AML-193 (cell line): ENCODE data around the gene CAT.

Experiments
- DNase-seq, 2 experiments: peaks; one replicate each; lab custom pipeline; 2025; lab: John Stamatoyannopoulos, UW

Gene CAT

DNA sequence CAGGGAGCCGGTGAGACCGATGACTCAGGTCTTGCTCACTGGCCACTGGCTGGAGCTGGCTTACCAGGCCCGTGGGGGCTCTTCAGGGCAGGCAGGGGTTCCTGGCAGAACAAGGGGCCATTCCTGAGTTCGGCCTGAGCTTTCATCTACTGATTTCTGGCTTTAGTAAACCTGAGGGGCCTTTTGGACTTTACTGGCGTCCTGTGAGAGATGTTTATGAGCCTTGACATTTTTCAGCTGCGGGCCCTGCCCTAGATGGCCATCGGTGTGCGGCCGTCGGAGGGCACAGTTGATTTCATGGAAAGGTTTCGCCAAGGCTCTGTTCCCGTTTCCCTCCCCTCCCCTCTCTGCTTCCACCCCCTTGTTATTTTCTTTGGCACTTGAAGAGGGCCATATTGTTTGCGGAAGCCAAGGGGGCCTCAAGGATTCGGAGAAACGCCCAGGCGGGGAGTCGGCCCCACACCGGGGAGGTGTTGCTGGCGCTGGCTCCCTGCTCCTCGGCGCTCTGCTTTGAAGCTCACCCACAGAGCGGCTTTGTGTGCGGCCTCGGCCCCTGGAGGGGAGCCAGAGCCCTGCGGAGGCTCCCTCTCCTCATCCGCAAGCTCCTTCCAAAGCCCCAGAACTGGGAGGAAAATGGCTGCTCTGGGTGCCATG is 57.1 kb downstream of the CAT start:
- DNase-seq, result no peak

DNA sequence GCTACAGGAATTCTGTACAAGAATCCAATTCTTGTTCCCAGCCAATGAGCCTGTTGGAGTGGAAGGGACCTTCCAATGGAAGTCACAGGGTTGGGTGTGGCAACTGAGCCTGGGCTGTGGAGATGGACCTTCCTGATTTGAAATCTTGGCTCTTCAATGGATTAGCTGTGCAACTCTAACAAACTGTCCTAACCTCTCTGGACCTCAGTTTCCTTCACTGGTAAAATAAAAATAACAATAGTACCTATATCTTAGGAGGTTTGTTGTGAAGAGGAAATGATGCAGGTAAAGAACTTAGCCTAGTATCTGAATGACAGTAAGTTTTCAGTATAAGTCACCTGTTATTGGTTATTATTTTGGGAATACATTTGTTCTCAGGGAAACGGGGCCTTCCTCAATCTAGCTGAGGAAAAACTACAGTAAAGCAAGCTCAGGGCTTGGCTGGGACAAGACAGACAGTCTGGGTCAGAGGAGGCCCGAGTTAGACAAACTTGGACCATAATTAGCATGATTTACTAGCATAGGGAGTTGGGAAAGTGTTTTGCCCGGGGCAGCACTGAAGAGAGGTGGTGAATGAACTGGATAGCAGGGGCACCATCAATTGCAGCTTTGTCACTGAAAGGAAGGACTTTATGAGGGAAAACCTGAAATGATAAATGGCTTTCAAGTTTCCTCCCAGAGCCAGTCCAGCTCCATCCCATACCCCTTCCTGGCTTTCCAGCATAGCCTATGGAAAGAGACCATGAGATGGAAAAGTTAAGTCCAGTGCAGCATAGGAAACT is 61.2 kb downstream of the CAT start:
- no peak for DNase-seq

DNA sequence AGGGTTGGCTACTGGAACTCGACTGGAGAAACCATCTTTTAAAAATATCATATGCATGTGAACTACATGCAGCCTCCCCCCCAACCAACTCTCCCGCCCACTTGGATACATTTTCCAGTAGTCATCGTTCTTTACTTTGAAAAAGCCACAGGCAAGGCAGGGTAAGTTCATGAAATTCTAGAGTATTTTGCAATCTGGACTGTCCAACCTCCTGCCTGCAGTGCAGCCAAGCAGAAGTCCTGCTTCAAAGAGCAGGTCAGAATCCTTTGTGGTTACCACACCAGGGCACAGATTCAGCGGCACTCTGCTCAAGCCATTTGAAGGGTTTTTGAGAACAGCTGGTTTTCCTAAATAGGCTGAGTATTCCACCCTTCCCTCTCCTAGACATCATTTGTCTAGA is 62.8 kb downstream of the CAT start:
- DNase-seq, result peak; percentile 67 to 81

DNA sequence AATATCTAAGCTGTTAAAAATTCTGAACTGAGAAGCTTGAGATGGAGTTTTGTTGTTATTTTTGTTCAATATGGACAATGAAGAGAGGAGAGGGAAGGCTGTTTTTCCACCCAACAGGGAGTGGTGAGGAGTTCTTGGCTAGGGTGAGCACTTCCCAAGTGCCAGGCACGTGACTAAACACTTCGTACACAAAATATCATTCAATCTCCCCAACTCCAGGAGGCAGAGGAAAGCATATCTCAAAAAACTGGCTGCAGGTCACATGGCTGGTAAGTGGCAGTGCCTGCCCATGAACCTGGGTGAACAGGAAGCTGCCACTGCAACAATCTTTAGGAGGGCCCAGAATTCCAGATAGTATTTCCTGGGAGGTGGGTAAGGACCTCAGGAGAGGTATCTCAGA is 63.2 kb downstream of the CAT start:
- DNase-seq, result no peak

DNA sequence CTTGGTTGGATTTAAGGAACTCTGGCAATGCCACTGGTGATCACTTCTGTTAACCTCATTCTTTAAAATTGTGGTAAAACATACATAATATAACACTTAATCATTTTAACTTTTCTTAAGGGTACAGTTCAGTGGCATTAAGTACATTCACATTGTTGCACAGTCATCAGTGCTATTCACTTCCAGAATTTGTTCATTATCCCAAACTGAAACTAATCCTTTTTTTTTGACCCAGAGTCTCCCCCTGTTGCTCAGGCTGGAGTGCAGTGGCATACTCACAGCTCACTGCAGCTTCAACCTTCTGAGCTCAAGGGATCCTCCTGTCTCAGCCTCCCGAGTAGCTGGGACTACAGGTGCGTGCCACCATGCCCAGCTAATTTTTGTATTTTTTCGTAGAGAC is 64.2 kb downstream of the CAT start:
- no peak for DNase-seq

DNA sequence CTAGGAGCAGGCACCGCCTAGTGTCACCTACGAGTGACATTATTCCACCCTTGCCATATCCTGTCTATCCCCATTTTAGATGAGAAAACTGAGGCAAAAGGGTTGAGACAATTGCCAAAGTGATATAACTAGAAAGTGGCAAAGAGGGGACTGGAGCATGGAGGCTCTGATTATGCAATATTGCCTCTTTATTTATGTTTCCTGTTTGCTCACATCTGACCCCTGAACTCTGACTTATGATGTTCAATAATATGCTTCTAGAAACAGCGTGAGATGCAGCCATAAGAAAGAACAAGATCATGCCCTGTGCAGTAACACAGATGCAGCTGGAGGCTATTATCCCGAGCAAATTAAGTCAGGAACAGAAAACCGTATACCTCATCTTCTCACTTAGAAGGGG is 67.1 kb downstream of the CAT start:
- DNase-seq, result no peak

DNA sequence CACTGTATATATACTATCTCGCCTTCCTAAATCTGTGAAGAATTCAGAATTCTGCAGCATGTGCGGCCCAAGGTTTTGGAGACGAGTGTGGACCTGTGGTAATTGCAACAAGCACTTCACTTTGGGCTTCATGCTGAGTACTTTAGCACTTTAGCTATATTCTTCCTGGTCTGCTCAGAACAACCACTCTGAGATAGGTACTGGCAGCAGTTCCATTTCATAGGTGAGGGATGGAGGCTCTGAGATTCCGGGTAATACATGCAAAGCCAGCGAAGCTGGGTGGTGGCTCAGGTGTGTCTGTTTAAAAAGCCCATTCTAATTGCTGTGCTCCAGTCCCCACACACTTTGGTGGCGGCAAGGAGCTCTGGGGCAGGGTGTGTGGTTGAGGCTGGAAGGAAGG is 68.4 kb downstream of the CAT start:
- no peak for DNase-seq

DNA sequence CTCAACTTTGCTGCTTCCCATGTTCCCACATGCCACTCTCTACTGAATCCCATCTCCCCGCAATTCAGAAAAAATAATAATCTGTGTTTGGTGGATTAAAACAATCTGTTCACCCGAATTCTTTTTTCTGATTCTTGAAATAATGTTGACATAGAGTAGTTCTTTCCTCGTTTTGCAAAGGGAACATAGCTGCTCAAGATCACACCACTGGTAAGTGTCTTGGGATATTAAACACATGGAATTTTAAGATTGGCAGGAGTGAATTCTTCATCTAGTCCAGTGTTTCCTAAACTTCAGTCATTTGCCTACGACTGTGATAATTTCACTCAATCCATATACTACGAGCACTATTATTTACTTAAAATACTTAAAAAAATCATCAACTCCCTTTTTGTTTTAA is 68.9 kb downstream of the CAT start:
- DNase-seq, result no peak

DNA sequence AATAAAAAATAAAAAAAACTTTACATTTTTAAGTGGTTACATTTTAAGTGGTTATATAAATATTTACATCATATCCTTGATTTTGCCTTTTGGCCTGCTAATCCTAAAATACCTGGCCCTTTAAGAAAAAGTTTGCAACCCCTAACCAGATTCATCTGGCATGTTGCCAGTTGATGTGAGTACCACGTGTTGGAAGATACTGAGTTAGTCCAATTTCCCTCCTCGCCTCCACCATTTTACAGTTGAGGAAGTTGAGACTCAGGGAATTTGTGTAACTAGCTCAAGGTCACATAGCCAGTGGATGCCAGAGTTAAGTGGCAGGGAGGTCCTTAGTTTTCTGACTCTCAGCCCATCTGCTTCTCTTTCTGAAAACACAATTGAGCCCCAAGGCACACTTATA is 69.8 kb downstream of the CAT start:
- DNase-seq, result no peak

DNA sequence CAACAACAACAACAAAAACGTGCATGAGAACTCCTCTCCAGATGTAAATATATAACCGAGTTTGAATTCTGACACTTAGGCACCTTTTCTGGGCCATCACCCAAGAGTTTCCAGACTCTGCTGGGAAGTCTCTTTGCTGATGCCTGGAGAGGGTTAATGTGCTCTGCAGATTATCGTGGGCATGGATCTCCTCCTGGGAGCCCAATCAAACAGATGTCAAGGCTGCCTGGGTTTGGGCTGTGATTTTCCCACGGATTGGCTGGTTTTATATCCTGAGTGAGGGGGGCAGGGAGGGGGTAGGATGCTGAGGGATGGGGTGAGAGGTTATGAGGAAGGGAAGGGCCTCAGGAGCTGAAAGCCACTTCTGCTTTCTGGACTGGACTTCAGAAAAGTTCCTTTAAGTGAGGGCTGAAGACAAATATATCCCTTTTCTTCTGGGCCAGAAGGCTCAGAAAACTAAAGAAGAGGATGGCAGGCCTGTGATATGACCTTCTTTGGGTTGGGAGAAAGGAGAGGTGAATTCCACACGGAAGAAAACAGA is 70.7 kb downstream of the CAT start:
- peak in 1 of 2 experiments; percentile 3 for DNase-seq

DNA sequence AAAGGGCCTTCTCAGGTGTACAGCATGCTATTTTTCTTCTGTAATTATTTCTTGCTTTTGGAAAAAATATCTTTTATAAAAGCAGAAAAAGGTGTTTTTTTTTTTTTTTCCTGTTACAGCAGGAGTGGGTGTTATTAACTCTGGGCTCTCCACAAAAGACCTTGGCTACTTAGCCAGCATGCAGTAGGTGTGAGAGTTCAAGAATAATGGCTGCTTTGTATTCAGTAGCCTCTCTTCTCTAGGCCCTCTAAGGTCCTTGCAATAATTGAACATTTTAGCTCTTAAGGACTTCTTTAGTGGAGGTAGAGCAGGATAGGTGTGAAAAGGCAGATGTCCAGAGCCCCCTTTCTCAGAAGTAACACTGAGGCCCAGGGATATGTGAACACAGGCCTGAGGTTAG is 71.5 kb downstream of the CAT start:
- no peak for DNase-seq

DNA sequence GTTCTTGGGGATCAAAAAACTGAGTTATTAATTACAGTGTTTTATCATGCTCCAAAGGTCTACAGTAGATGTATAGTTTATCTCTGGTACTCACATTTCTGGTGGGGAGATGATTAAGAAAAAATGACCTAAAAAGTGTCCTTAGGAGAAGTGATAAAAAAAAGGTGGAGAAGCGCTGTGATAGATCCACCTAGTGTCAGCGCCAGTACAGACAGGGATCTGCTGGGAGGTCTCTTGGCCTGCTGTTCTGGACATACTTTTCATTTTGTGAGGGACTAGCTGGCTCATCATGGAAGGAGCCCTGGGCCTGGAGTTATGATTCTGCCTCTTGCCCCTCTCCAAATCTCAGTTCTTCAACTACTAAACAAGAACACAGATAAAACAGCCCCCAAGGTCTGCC is 71.9 kb downstream of the CAT start:
- DNase-seq, result no peak

DNA sequence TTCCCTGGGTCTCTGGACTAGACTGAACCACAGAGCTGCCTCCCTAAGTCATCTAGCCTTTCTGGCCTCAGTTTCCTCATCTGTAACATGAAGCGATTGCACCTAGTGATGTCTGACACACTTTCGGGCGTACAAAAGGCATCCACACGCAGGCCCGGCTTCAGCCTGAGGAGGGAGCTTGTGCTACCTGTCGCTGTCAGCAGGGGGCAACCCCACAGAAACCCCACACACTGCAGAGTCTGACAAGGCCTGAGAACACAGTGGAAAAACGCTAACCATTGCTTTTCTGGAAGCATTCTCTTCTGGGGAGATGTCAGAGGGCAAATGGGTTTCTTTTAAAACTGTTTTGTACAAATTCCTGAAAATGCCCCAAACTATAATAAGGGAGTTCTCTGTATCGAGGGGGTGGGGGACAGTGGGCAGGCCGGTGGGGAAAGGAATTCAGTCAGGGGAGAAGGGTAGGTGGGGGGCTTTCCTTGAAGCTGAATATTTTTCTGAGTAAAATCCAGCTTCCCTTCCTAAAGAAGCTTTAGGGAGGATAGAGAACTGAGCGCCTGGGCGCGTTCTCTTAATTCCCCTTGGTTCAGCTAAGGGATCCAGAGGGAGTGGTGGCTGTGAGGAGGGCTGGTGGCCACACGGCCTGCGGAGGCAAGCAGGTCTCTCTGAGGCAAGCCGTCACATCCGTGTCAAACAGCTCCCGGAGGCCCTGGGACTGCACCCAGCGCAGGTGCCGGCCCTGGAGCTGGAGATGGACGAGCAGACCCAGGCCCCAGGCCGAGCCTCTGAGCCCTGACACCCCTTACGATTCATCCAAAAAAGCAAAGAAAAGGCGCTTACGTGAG is 74.3 kb downstream of the CAT start:
- DNase-seq, result peak; percentile 31 to 59

DNA sequence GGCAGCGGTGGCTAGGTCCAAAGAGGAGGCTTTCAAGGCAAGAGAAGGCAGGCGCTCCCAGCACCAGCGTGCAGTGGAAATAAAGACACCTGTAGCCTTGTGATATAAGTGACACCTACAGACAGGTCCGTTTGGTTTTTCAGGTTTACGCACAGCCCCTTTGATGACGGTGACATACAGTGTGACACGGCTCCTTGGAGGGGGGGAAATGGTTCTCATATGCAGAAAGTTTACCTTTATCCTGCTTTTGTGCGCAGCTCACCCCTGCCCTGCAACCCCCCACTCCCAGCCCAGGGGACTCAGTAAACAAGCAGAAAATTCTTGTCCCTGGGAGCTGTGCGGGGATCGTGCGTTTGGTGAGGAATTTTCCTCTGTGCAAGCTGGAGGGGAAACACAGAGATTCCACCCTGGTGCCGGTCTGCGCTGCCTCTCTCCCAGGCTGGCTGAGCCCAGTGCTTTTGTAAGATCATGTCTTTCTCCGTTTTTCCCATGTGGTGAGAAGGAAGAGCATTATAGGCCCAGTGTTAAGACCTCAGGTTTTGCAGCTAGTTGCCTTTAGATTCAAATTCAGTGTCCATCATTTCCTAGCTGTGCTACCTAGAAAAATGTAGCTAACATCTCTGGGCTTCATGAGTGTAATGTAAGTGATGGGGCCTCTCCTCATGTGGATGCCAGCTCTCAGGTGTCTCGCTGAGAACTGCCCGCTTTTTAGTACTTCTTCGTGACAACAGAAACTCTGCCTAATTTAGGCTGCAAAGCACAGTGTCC is 75.1 kb downstream of the CAT start, which contains the start of gene ELF5:
Gene ELF5 (minus strand): TSS at position 113 of the 768 bp plus-strand sequence. CDS start 8,045 bp downstream, outside the sequence.
- DNase-seq, result no peak

DNA sequence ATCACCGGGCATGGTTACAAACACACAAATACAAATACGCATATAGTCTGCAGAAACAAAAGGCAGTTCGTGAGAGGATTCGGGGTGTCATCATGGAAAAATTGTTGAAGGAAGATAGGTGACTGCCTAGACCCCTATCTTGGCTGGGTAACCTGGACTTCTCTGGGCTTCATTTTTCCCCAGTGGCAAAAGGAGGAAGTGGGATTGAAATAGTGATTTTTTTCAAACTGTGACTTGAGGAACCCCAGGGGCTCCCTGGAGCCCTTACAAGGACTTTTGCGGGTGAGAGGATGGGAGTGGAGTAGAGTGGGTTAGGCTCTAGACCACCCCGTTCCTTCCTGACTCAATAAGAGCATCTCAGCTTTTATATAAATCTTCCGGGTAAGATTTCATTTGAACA is 75.9 kb downstream of the CAT start:
- no peak for DNase-seq

DNA sequence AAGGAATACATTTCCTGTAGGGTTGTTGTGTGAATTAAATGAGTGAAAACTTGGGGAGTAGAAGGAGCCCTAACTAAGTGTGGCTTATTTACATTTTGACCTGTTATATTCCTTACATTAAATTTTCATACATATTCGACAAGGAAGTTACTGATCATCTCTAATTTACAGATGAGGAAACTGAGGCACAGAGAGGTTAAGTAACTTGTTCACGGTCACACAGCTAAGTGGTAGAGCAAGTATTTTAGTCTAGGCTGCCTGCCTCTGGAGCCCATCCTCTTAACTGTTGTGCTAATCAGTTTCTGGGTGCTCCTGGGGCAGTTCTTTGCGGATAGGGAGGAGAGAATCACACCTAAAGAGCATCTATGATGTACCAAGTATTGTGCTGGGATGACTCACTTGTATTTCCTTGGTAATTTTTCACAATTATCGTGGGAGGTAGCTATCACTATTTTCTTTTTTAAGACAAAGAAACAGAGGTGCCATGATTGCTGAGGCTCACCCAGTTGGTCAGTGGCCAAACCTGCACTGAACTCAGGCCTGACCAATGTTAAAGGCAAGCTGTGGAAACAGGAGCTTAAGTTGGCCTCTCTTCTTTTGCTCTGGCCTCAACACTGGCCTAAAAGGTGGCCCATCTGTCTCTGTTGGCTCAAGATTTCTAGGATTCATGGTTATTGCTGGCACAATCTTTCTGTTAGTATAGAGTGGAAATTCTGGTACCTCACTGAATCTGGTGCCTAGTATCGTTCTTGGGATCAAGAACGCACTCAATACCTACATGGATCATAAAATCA is 77.7 kb downstream of the CAT start:
- no peak for DNase-seq

DNA sequence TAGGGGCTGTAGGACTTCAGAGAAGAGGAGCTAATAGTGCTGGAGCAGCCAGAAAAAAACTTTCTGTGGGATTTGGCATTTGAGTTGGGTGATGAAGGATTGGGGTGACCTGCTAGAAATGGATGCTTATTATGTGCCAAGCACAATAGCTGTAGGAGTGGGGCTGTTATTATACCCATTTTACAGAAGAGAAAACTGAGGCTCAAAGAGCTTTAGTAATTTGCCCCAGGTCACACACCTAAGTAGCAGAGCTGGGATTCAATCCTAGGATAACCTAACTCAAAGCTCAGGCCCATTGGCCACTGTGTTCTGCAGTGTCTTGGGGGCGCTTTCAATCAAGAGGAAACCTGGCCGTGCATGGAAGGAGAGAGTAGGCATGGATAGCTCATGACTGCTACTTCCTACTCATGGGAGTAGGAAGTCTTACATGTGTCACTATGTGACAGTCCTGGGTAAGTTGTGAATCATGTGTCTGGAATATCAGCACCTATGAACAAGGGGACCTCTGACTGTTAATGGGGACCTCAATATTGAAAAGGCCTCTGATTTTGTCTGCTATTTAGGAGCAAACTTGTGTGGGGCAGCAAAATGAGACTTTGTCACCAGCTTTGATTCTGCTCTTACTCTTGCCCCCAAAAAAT is 81.0 kb downstream of the CAT start:
- DNase-seq, result no peak

DNA sequence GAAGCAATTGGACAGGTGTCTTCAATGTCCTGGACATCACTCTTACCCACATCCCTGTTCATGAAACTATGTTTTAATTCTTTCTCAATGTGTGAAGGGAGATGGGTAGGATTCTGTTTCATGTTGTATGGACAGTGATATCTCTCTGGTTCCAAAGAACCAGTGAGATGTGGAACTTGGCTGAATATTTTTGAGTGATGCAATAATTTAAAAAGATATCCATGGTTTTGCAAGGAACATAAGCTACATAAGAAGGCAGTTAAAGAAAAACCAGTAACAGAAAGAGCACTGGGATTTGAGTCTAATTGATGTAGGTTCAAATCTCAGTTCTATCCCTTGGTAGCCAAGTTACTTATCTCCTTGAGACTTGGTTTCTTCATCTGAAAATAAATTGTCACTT is 82.5 kb downstream of the CAT start:
- DNase-seq, result no peak
